Frontal cortex (tissue), 4 donors: ENCODE data around the gene CFAP77. TPM values are rescaled to one million over a fixed set of nuclear protein-coding genes. Genes with fewer than 3 reads are reported as not detected.

Source experiments
- DNase-seq, 2 donors: peaks; one replicate each; pipeline ENCODE4 v3.0.0; 2012; ENCODE audit warnings: low spot score in 2 of 2
- FAIRE-seq: peaks from 2 replicates; lab custom pipeline; 2012; peaks lifted over from hg19 to GRCh38; lab: Jason Lieb, UNC
- total RNA-seq: library from RNA; depleted of rRNA; stranded (reverse); fragments of >200 nt; gene quantifications from one replicate; pipeline ENCODE4 v1.2.3, GENCODE V29; 2014
- donor health status: control.
- donor health status: control.
- donor health status: control.

Gene CFAP77
- total RNA-seq, 1 donor from 2014 or later, result not detected

- DNase-seq (no peak), FAIRE-seq (no peak)
Observed at GRCh38 chr9:132586830-132587591, 177.0 kb downstream of the CFAP77 start.

GRCh38 chr9:132587592-132587955 is 177.6 kb downstream of the CFAP77 start:
- FAIRE-seq (no peak), DNase-seq (no peak)

GRCh38 chr9:132588098-132588497 is 178.1 kb downstream of the CFAP77 start:
- DNase-seq (no peak), FAIRE-seq (no peak)

- DNase-seq, result no peak
- no peak for FAIRE-seq
Observed at GRCh38 chr9:132588501-132589147, 178.6 kb downstream of the CFAP77 start.

DNA sequence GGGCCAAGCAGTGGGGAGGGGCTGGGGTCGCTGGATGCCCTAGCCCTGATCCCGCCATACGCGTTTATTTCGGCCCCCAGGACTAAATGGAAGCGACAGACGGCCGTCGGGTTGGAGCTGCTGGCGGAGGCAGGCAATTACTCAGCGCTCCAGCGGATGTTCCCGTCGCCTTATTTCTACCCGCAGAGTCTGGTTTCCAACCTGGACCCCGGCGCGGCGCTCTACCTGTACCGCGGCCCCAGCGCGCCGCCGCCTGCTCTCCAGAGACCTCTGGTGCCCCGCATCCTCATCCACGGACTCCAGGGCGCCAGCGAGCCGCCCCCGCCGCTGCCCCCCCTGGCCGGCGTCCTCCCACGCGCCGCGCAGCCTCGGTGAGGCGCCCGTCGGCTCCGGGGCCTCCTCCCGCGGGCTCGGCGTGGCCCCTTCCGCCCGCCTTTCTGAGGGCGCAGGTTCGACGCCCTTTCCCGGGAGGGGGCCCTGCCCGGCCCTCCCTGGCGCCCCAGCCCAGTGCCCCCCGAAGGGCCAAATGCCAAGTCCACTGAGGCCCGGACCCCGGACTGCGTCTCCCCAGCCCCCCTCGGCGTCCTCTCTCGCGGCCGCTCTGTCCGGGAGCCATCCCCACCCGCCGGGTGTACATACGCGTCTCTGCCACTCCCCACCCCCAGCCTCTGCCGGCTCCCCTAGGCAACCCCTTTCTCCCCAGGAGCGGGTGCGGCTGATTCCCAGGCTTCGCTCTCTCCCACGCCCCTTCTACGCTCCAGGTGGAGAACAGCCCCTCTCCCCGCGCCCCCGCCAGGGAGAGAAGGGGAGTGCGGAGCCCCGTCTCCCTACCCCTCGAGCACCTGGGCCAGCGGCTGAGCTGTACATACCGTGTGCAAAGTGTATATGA is 179.4 kb downstream of the CFAP77 start:
- DNase-seq, result no peak
- FAIRE-seq, result no peak

DNA sequence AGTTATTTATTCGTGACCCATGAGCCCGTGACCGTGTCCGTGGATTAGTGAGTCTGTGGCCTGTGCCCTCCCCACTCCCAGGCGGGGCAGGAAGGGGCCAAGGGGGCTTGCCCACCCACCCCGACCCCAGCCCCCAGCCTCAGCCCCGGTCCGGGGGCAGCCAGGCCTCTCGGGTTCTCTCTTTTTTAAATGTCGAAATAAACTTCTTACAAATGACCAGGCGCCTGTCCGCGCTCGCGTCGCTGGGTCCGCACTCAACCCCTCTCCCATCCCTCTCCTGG is 180.0 kb downstream of the CFAP77 start:
- FAIRE-seq (no peak), DNase-seq (no peak)

- DNase-seq (no peak), FAIRE-seq (no peak)
Observed at GRCh38 chr9:132590318-132591182, 180.5 kb downstream of the CFAP77 start.

- FAIRE-seq (no peak), DNase-seq (no peak)
Observed at GRCh38 chr9:132591244-132591643, 181.2 kb downstream of the CFAP77 start.

- FAIRE-seq, result no peak
- no peak for DNase-seq
Observed at GRCh38 chr9:132591751-132592314, 181.8 kb downstream of the CFAP77 start.

- DNase-seq (no peak), FAIRE-seq (no peak)
Observed at GRCh38 chr9:132592451-132592850, 182.4 kb downstream of the CFAP77 start.

DNA sequence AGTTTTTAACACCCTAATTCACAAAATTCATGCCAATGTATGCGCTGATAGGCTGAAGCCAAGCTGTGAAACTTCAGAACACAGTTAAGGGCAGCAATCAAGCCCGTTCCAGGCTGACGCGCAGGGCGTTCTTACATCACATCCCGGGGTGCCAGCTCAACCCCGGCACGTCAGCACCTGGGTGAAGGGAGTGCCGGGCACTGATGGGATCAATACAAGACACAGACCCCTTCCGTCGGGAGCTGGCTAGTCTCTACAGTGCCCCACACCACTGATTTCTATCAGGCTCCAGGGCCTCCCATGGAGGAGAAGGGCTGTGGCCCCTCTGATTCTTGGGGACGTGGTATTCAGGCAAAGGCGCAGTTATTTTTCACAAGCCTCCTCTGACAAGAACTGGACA is 184.4 kb downstream of the CFAP77 start:
- DNase-seq, result no peak
- FAIRE-seq, result no peak

DNA sequence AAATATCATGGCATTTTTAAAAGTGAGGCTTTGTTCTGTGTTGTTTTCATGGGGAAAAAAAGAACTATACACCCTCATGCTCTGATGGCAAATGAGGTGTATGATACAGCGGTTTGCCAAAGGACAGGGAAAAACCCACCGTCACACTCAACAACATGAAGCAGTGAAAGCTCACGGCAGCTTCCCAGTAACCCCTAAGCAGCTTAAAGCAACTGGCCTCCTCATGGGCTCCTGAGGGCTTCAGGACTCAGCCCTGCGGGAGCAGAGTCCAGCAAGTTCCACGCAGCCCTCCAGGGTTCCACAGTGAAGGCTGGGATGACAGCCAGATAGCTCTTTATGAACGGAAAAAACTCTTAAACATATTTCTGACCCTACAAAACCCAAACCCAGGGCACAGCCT is 185.3 kb downstream of the CFAP77 start:
- FAIRE-seq (no peak), DNase-seq (no peak)

- no peak for FAIRE-seq
- DNase-seq, result no peak
Observed at GRCh38 chr9:132596200-132596599, 186.2 kb downstream of the CFAP77 start.

DNA sequence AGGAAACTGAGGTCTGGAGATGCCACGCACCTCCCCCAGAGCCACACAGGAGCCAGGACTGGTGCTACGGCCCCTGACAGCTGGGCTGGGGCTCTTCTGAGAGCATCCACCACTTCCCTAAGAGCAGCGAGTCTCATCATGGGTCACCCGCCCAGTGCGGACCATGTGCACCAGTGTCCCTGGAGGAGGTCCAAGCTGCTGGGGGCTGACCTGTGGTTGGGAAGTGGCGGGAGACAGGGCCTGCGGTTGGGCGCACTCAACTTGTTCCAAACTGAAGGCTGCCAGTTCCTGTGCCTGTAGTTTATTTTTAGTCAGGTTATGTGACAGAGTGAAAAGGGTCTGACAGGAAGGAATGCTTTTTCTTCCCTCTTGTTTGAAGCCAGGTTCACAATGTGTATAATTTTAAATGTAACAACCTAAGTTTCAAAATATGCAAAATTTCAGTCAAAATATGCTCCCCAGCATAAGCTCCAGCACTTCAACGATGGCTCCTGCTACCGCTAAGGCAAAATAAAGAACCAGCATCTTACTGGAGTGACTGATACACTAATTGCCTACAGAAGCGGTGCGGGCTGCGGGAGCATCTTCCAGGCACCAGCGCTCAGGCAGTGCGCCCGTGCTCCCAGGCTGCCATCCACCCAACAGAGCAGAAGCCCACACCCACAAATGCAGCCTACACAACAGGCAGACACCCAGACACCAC is 187.2 kb downstream of the CFAP77 start:
- DNase-seq (no peak), FAIRE-seq (no peak)

DNA sequence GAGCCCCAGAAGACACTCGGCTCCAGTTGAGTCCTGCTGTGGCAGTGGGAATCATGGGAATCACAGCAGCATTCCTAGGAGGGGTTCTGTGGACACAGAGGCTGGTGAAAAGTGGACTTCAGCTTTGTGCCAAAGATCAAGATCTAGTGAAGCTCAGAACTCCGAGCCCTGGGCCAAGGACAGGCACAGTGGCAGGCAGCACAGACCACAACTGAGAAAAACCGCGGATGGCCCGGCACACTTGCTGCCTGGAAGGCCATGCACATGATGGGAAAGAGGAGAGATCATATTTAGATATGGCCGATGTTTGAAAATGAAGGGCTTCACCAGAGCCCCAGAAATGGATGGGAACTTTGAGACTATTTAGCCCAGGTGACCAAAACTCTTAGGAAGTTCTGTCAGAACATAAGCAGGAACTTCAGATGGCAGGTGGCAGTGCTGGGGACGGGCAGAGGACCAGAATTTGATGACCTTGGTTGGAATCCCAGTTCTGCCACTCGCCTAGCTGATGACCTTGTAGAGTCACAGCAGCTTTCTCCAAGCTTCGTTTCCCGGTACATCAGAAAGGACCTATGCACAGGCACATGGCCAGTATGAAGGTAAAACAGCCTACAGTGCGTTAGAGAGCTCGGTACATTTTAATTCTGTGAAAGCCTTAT is 190.4 kb downstream of the CFAP77 start:
- DNase-seq (no peak), FAIRE-seq (no peak)

DNA sequence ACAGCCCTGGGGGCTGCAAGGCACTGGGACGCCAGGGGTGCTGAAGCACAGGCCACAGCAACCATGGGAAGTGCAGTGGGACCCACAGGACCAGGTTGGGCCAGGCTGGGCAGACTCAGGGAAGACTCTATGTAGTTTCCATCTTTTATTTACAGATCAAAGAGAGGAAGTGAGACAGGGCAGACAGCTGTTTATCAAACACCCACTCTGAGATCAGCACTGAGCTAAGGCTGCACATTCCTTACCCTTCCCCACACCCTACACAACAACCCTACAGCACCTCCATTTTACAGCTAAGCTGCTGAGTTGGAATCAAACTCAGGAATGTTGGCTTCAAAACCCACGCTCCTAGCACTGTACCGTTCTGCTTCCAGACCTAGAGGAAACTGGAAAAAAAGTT is 192.2 kb downstream of the CFAP77 start:
- DNase-seq (no peak), FAIRE-seq (no peak)

- FAIRE-seq, result no peak
- no peak for DNase-seq
Observed at GRCh38 chr9:132605387-132605786, 195.4 kb downstream of the CFAP77 start.

DNA sequence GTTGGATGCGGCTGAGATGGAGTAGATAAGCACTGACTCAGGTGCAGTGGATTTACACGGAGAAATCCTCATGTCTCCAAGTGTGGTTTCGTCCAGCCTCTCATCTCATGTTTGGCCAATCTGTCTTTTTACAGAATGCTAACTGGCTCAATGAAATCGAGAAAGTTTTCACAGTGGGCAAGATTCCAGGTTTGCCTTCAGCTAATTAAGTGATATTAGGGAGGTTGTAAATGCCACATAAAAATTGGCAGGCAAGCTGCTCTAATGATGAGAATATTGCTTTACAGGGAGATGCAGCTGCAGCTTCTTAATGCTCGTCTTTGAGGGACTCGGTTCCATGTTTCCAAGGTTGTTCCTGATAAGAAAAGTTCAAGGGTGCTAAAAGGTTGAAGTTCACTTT is 196.1 kb downstream of the CFAP77 start:
- no peak for FAIRE-seq
- DNase-seq, result no peak

DNA sequence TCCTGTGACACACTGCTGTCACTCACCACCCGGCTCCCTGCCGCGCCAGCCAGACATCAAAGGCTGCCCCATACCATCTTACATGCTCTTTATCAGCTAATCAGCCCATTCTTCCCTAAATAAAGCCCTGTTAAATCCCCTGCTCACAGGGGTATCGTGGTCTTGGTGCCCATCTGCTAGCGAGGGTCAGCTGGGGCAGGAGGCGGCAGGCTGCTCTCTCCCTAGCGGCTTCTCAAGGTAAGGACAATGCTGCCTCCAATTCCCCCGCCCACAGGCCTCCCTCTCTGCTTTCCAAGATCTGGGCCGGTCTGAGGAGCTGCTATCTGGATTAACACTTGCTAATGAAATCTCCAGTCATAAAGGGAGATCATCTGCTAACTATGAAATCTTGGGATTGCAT is 199.2 kb downstream of the CFAP77 start:
- no peak for FAIRE-seq
- no peak for DNase-seq
